OCI-LY1 (cell line): ENCODE measurements around the gene PLD1.

ENCODE experiments used
- H2AFZ ChIP-seq: fragments of 200-600 bp; sonication (generic), shearing (Covaris generic); 2 replicates; pipeline ENCODE4 v1.6.0; 2014; ENCODE audit warnings: antibody characterized with exemption, mild to moderate bottlenecking, low read length
- H3F3A ChIP-seq: fragments of 200-600 bp; sonication (generic), shearing (Covaris generic); 2 replicates; pipeline ENCODE4 v1.6.0; 2014; ENCODE audit warnings: mild to moderate bottlenecking, antibody characterized with exemption, low read length, moderate library complexity; ENCODE audit not compliant: insufficient read depth
- H3K27ac ChIP-seq: fragments of 200-600 bp; sonication (generic); 2 replicates; pipeline ENCODE4 v1.5.1; 2014; ENCODE audit warnings: low read length, mixed run types, mild to moderate bottlenecking, low read depth; ENCODE audit not compliant: poor library complexity, severe bottlenecking
- H3K27me3 ChIP-seq: fragments of 200-600 bp; sonication (generic); 2 replicates; pipeline ENCODE4 v1.6.0; 2014; ENCODE audit warnings: antibody characterized with exemption, mild to moderate bottlenecking, low read length, moderate library complexity; ENCODE audit not compliant: insufficient read depth
- H3K36me3 ChIP-seq: fragments of 200-600 bp; sonication (generic); 2 replicates; pipeline ENCODE4 v1.6.1; 2014; ENCODE audit warnings: mild to moderate bottlenecking, antibody characterized with exemption, low read length, moderate library complexity, mixed read lengths; ENCODE audit not compliant: insufficient read depth
- H3K4me1 ChIP-seq: fragments of 200-600 bp; sonication (generic); 2 replicates; pipeline ENCODE4 v1.5.1; 2014; ENCODE audit warnings: mild to moderate bottlenecking, low read length, moderate library complexity; ENCODE audit not compliant: insufficient read depth, severe bottlenecking
- H3K4me2 ChIP-seq: fragments of 200-600 bp; sonication (generic), shearing (Covaris generic); 2 replicates; pipeline ENCODE4 v1.6.1; 2014; ENCODE audit warnings: low read length
- H3K4me3 ChIP-seq: fragments of 200-600 bp; sonication (generic); 2 replicates; pipeline ENCODE4 v1.5.1; 2014; ENCODE audit warnings: low read length, low read depth, mild to moderate bottlenecking, mixed read lengths; ENCODE audit not compliant: poor library complexity, severe bottlenecking
- H3K79me2 ChIP-seq: fragments of 200-600 bp; shearing (Covaris generic); 2 replicates; pipeline ENCODE4 v1.6.1; 2016; ENCODE audit warnings: mixed run types, low read length, mixed read lengths; ENCODE audit not compliant: insufficient read depth
- H3K9ac ChIP-seq: fragments of 200-600 bp; sonication (generic), shearing (Covaris generic); 2 replicates; pipeline ENCODE4 v1.6.1; 2014; ENCODE audit warnings: mild to moderate bottlenecking, low read length, mixed read lengths
- H3K9me2 ChIP-seq: fragments of 200-600 bp; sonication (generic), shearing (Covaris generic); 2 replicates; pipeline ENCODE4 v1.6.1; 2014; ENCODE audit warnings: low read depth, mild to moderate bottlenecking, low read length, mixed read lengths
- H3K9me3 ChIP-seq: fragments of 200-600 bp; shearing (Covaris generic); 2 replicates; pipeline ENCODE4 v1.6.1; 2014; ENCODE audit warnings: low read length, mixed read lengths
- H4K20me1 ChIP-seq: fragments of 200-600 bp; sonication (generic), shearing (Covaris generic); 2 replicates; pipeline ENCODE4 v1.6.0; 2016; ENCODE audit warnings: mild to moderate bottlenecking, low read length; ENCODE audit not compliant: insufficient read depth
- EZH2 ChIP-seq: fragments of 200-600 bp; sonication (generic), shearing (Covaris generic); IDR thresholded peaks from 2 replicates; pipeline ENCODE4 v1.8.0; 2017; ENCODE audit warnings: borderline replicate concordance, mixed run types, mild to moderate bottlenecking, antibody characterized with exemption, low read length, moderate library complexity, mixed read lengths
- TF ChIP-seq, protein P1 (sequence below): fragments of 200-600 bp; sonication (generic), shearing (Covaris generic); IDR thresholded peaks from 2 replicates; pipeline ENCODE4 v1.5.1; 2017; ENCODE audit warnings: mild to moderate bottlenecking, antibody characterized with exemption, low read length, moderate library complexity, mixed read lengths

Gene PLD1

DNA sequence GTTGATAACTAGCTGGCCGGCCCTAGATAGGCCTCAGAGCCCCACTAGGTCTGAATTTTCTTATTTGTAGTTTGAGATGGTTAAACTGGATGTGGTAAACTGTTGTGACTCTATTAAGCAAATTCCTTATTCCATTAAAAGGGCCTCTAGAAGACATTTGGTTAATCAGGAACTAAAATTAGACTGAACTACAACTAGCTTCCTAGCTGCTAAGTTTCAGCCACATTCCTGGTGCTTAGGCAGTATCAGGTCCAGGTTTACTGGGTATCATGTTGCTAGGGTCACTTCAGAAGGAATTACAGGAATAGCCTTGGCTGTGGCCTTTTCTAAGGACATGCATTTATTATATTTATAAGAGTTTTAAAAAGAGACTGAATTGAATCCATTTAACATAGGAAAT is 136.3 kb downstream of the PLD1 start:
- H3K4me2 ChIP-seq: no peak overlapping the region
- H3F3A ChIP-seq: no peaks in the 10 kb centered on the region
- no peaks in the 10 kb centered on the region for H3K36me3 ChIP-seq
- no peaks in the 10 kb centered on the region for H3K79me2 ChIP-seq
- no peak overlapping the region for H3K4me3 ChIP-seq
- H3K27ac ChIP-seq: no peak overlapping the region
- H3K9me2 ChIP-seq: no peaks in the 10 kb centered on the region
- TF ChIP-seq EZH2: no peak
- TF ChIP-seq, protein P1, sequence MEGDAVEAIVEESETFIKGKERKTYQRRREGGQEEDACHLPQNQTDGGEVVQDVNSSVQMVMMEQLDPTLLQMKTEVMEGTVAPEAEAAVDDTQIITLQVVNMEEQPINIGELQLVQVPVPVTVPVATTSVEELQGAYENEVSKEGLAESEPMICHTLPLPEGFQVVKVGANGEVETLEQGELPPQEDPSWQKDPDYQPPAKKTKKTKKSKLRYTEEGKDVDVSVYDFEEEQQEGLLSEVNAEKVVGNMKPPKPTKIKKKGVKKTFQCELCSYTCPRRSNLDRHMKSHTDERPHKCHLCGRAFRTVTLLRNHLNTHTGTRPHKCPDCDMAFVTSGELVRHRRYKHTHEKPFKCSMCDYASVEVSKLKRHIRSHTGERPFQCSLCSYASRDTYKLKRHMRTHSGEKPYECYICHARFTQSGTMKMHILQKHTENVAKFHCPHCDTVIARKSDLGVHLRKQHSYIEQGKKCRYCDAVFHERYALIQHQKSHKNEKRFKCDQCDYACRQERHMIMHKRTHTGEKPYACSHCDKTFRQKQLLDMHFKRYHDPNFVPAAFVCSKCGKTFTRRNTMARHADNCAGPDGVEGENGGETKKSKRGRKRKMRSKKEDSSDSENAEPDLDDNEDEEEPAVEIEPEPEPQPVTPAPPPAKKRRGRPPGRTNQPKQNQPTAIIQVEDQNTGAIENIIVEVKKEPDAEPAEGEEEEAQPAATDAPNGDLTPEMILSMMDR: no peak
- H3K27me3 ChIP-seq: no peaks in the 10 kb centered on the region
- no peaks in the 10 kb centered on the region for H3K4me1 ChIP-seq
- H4K20me1 ChIP-seq: no peaks in the 10 kb centered on the region
- H3K9ac ChIP-seq: no peak overlapping the region
- H3K9me3 ChIP-seq: no peaks in the 10 kb centered on the region
- no peak overlapping the region for H2AFZ ChIP-seq

DNA sequence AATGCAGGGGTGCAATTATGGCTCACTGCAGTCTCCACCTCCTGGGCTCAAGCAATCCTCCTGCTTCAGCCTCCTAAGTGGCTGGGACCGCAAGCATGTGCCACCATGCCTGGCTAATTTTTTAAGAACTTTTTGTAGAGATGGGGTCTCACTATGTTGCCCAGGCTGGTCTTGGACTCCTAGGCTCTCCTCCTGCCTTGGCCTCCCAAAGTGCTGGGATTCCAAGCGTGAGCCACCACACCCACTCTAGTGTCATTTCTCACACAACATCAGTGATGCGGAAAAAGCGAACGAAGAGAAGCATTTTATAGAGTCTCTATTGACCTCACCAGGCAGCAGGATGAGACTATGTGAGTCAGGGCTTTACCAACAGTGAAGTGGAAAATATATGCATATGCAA is 137.7 kb downstream of the PLD1 start:
- TF ChIP-seq EZH2: no peak
- TF ChIP-seq, protein P1: no peak
- no peaks in the 10 kb centered on the region for H3K4me1 ChIP-seq
- H3K27ac ChIP-seq: no peak overlapping the region

DNA sequence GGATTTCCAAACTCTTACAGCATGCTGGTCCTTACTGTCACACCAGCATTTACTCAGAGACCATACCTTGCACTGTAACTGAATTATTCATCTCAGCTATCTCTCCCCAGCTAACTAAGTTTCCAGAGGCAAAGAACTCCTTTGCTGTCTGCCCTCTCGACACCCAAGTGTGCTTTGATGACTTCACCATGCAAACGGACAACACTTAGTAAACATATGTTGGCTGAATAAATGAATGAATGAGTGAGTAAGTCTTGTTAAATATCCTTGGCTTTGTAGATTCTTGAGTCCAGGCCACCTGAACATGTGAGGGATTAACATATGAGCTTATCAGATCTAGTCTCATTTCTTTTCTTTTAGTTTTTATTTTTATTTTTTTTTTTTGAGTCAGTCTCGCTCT is 138.2 kb downstream of the PLD1 start:
- no peak overlapping the region for H3K9ac ChIP-seq
- H3K4me2 ChIP-seq: no peak overlapping the region
- no peaks in the 10 kb centered on the region for H3K9me3 ChIP-seq
- TF ChIP-seq EZH2: no peak
- TF ChIP-seq, protein P1: no peak
- H3F3A ChIP-seq: no peaks in the 10 kb centered on the region
- no peaks in the 10 kb centered on the region for H3K27me3 ChIP-seq
- no peaks in the 10 kb centered on the region for H4K20me1 ChIP-seq
- no peak overlapping the region for H2AFZ ChIP-seq
- H3K4me1 ChIP-seq: no peaks in the 10 kb centered on the region
- H3K36me3 ChIP-seq: no peaks in the 10 kb centered on the region
- no peak overlapping the region for H3K27ac ChIP-seq
- no peaks in the 10 kb centered on the region for H3K9me2 ChIP-seq
- no peaks in the 10 kb centered on the region for H3K79me2 ChIP-seq
- H3K4me3 ChIP-seq: no peak overlapping the region

More for the DNA sequence above, 137.7 kb downstream of the PLD1 start:
- H2AFZ ChIP-seq: no peak overlapping the region
- H3K9me2 ChIP-seq: no peaks in the 10 kb centered on the region
- H3K27me3 ChIP-seq: no peaks in the 10 kb centered on the region
- H3K4me2 ChIP-seq: no peak overlapping the region
- H4K20me1 ChIP-seq: no peaks in the 10 kb centered on the region
- H3K36me3 ChIP-seq: no peaks in the 10 kb centered on the region
- no peaks in the 10 kb centered on the region for H3F3A ChIP-seq
- H3K4me3 ChIP-seq: no peak overlapping the region
- no peaks in the 10 kb centered on the region for H3K9me3 ChIP-seq
- no peak overlapping the region for H3K9ac ChIP-seq
- no peaks in the 10 kb centered on the region for H3K79me2 ChIP-seq
